NCI-H146 (cell line): Measurements from ENCODE around the gene SUV39H1.
"Not testable (repeated sequence)": the region's sequence is repeated elsewhere in the genome, so short reads cannot be mapped to it uniquely, and the experiment has no call there.

ENCODE experiments used
- DNase-seq: peaks from one replicate; lab custom pipeline; 2025; lab: John Stamatoyannopoulos, UW

SUV39H1 gene

DNA sequence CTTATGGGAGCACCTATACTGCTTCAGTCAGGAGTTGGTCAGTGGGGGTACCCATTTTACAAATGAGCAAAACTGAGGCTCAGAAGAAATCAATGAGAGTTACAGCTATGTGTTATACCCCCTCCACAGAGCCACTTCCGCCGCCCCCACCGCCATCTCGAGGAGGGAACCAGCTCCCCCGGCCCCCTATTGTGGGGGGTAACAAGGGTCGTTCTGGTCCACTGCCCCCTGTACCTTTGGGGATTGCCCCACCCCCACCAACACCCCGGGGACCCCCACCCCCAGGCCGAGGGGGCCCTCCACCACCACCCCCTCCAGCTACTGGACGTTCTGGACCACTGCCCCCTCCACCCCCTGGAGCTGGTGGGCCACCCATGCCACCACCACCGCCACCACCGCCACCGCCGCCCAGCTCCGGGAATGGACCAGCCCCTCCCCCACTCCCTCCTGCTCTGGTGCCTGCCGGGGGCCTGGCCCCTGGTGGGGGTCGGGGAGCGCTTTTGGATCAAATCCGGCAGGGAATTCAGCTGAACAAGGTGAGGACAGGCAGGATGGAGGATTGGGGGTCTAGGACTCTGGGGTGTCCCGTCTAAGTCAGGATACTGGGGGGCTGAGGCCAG lies 7.9 kb upstream of the SUV39H1 start:
- no peak for DNase-seq

DNA sequence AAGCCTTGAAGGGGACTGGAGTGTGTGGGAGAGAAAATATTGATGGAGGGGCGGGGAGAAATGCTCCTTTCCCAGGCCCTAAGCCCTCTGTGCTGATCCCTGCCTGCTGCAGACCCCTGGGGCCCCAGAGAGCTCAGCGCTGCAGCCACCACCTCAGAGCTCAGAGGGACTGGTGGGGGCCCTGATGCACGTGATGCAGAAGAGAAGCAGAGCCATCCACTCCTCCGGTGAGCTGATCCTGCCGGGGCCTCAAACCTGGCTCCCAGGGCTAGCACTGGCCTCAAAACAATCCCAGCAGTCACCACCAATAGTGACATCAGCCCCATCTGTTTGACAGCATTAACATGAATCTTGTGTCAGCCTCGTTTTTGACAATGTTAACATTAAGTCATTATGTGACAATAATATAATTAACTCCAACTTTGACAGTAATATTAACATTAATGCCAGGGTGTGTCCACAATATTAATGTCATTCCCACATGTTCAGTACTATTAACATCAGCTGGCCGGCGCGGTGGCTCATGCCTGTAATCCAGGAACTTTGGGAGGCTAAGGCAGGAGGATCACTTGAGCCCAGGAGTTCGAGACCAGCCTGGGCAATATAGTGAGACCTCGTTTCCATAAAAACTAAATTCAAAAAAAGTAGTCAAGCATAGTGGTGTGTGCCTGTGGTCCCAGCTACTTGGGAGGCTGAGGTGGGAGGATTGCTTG lies 7.2 kb upstream of the SUV39H1 start:
- no peak for DNase-seq

DNA sequence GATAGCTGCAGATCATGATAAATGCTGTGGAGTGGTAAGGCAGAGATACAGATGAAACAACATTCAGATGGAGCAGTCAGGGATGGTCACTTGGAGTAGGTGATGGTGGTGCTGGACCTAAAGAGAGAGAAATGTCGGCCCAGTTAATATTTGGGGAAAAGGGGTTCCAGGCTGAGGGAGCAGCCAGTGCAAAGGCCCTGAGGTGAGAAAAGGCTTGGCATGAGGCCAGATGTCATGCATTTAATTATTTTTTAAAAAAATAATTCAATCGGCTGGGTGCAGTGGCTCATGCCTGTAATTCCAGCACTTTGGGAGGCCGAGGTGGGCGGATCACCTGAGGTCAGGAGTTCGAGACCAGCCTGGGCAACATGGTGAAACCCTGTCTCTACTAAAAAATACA lies 4.8 kb upstream of the SUV39H1 start:
- DNase-seq, result not testable (repeated sequence)

DNA sequence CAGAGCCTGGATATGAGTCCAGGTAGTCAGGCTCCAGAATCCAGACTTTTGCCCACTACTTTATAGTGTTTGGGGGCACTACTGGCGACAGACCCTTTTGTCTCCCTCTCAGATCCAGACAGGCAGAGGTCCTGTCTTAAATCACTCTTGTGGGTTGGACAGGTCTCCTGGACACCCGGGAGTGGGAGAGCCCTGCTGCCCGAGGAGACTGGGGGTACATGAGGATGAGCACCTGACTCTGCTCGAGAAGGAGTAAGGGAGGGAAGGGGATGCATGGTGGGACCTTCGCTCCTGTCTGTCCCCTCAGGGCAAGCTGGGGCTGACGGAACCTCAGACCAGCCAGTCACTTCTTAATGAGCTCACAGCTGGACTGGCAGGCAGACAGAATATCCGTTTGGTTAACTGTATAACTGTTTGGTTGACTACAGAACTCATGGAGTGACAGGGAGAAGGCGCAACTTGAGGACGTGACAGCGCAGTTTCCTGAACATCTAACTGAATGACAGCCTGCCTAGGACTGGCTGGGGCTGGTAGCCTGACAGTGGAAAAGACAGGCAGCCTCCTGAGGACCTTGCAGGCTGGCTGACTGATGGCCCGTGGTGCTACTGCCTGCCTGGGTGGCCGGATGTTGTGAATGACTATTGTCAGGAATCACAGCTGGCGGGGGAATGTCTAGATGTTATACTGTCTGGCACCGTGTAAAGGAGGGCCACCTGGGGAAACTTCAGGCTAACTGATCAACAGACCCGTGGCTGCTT lies 1.6 kb upstream of the SUV39H1 start:
- peak; percentile 42 for DNase-seq

DNA sequence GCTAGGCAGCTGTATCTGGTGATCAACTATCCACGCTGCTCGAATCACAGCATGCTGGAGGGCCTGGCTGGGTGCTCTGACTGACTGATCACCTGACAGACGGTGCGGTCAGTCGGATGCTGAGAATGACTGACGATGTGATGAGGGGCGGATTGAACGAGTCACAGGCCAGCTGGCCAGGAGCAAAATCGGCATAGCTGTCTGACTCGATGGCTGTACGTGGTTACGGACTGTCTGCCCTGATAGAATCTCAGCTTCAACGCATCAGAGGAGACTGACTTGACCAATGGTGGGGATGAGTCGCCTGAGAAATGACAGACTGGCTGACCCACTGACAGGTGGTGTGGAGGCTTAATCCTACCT lies 1.0 kb upstream of the SUV39H1 start:
- no peak for DNase-seq

DNA sequence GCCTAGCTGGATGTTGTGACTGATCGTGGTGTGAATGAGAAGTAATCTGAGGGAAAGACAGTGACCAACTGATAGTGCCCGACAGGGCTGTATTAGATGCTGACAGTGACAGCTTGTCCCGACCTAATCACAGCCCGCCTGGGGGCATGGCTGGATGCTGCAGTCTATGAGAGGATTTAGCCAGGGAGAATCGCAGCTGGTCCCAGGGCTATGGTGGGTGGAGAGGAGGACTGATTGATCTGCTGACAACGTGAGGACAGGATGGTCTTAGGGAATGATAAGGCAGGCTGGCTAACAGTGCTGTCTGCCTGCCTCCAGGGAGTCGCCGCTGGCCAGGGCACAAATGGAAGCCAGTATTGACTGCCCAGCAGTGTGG lies 621 bp upstream of the SUV39H1 start:
- no peak for DNase-seq

DNA sequence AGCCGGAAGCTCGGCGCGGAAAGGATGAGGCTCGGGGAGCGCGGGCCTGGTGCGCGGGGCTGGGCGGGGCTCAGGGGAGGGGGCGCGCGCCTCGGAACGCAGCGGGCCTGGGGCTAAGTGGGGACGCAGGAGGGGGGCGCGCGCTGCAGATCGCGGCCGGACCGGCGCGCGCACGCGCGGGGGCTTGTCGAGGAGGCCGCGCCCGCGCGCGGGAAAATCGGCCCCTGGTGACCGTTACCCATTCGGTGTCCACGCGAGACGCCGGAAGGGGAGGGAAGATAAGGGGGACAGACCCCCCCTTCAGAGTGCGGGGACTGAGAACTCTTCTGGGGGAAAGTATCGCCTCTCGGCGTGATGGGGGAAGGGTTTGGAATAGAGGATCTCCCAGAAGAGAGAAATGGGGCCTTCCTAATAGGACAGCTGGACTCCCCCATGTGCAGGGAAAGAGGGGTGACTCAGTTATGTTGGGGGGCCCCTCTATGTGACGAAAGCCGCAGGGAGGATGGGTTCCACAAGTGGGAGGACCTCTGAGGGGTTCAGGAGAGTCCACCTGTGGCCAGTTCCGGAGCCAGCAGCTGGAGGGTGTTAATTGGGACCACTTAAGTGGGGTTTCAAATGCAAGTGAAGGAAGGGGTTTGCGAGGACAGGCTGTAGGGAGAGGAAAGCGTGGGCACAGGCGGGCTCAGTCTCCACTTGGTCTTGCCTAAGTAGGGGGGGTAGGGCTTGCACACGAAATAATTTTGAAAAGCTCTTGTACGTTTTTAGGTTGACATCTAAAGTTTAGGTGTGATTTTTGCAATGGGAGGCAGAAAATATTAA lies 584 bp downstream of the SUV39H1 start:
- peak; percentile 64 for DNase-seq

DNA sequence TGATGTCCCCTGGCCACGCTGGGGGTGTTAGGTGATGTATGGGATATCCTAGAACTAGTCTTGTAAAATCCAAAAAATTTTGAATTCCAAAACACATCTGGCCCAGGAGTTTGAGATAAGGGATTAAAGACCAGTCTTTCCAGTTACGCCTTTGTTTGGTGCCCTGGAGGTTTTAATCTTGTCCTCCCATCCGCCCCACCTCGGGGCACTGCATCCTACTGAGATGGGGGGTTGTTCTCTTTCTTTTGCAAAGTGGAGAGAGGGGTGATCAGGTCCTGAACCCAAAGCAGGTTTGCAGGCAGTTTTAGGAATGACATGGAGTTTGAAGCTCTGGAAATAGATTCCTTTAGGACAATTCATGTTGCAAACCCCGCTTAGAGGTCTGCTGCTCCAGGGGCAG lies 1.8 kb downstream of the SUV39H1 start:
- DNase-seq, result no peak

DNA sequence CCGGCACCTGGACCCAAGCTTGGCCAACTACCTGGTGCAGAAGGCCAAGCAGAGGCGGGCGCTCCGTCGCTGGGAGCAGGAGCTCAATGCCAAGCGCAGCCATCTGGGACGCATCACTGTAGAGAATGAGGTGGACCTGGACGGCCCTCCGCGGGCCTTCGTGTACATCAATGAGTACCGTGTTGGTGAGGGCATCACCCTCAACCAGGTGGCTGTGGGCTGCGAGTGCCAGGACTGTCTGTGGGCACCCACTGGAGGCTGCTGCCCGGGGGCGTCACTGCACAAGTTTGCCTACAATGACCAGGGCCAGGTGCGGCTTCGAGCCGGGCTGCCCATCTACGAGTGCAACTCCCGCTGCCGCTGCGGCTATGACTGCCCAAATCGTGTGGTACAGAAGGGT lies 3.7 kb downstream of the SUV39H1 start:
- no peak for DNase-seq

DNA sequence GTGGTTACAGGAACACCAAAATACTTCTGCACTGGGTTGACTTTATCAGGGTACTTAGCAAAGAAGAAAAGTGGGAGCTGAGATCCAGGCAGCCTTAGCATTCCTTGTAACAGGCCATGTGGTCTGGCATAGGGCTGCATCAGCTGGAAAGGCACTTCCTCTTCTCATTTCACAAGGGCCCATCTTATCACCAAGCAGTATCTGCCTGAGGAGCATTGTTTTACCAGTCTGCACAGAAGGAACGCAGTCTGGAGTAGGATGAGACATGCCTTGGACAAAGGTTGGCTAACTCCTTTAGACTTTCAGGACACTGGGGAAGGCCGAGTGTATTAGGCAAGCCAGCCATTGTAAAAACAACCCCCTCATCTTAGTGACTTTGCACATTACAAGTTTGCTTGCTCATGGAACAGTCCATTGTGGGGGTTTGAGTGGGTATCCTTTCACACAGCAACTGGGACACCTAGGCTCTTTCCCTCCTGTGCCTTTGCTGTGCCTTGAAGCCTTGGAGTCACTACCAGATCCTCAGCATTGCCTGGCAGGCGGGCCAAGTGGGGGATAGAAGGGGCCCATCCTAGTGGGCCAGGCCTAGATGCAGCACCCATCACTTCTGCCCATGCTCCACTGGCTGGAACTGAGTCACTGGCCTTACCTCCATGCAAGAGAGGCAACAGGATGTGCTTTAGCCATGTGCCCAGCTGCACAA lies 4.6 kb downstream of the SUV39H1 start:
- DNase-seq, result no peak

DNA sequence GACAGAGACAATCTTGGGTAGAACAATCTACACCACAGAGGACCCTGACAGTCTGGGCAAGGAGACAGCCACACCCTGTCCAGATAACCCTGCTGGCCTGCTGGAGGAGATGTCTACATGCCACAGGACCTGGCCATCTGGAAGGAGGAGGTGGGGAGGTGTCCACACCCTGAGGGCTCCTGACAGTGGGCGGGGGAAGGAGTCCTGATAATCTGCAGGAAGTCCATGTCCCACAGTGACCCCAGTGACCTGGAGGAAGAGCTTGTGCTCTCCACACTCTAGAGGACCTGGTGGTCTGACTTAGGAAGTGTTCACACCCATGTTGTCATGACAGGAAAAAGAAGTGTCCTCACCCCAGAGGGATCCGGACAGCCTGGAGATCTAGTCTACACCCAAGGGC lies 5.5 kb downstream of the SUV39H1 start:
- DNase-seq, result no peak

DNA sequence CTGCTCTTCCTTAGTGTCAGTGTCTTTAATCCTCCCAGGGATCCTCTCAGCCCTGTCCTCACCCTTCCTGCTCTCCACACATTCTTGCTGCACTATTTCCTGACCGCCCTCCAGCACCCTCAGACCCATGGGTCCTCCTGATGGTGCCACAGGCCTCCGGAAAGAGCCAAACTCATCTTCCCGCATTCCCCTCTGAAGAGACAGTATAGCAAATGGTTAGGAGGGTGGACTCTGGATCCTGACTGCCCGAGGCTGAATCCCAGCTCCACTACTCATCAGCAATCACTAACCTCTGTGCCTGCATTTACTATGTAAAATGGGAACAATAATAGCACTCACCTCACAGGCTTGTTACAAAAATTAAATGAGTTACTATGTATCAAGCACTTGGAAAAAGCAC lies 6.2 kb downstream of the SUV39H1 start:
- DNase-seq, result no peak

DNA sequence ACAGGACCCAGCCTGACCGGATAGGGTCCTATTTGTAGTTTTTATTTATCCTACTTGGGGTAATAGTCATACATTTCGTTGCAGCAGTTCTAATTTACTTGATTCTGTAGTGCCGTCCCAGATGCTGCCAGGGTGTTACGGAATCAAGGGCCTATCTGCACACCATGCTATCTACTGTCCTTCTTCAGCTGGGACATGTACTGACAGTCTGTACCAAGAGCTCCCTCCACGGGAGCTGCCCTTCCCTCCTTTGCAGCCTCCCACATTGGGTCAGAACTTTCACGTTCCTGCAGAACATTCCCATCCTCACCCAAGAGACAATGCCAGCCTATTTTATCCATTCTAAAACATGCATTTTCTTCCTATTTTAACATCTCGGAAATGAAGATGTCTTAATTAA lies 6.7 kb downstream of the SUV39H1 start:
- no peak for DNase-seq

DNA sequence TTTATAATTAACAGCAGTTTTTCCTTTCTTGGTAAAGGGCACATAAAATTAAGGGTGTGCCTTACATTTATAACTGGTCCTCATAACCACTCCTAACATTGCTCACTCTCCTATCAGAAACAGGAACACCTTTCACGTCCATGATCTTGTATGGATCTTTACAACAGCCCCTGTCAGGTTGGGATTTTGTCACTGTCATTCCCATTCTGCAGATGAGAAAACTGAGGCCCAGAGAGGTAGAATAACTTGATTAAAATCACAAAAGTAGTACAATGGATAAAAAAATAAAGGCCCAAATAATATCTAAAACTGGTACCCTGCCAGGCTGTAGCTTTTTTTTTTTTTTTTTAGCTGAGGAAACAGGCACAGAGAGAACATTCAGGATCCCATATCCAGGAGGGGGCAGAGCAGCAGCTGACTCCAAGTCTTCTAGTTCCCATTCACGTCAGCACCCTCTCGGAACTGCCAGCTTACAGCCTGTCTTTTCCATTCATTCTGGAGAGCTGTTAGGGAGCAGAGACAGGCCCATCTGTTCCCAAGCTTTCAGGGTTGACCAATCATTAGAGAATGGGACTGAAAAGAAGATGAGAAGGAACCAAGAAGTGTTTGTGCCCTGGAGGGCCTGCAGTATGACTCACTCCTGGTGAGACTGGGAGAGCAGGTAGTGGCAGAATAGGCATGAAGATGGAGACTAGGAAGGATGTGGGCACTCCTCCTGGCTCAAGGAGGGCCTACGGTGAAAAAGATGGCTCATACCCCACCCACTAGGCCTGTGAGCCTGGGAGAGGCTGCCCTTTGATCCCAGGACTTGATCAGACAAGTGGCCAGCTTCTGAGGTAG lies 7.3 kb downstream of the SUV39H1 start:
- DNase-seq, result no peak

DNA sequence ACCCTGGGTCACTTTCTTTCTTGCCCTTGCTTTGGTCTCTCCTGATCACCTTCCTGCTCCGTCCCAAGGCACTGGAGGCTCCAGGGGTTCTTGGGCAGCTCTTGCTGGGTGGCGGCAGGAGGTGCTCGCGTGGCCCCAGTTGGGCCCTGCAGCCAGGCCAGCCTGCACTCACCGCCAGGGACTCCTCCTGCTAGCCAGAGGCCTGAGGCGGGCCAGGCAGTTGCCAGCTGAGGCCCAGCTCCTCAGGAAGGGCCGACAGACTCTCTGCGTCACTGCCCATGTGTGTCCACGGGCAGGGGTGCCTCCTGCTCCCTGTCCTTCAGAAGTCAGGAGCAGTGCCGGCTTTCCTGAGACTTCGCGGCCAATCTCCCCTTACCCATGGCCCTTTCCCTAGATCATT lies 9.3 kb downstream of the SUV39H1 start:
- no peak for DNase-seq

DNA sequence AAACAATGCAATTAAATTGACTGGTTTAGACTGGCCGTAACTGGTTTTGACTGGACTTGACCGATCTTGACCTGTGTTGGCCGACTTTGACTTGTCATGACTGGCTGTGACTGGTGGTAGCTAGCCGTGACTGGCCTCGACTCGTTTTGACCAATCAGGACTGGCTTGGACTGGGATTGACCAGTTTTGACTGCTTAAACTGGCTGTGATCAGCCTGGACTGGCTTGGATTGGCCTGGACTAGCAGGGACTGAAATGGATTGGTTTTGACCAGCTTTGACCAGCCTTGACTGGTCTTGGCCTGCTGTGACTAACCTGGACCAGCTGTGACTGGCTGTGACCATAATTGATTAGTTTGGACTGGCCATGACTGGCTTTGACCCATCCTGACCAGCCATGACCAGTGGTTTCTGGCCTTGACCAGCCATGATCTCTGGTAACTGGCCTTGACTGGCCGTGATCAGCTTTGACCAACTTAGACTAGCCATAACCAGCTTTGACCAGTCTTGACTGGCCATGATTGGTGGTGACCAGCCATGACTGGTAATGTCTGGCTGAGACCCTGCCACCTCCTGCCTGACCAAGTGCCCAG lies 13.1 kb downstream of the SUV39H1 start:
- no peak for DNase-seq

DNA sequence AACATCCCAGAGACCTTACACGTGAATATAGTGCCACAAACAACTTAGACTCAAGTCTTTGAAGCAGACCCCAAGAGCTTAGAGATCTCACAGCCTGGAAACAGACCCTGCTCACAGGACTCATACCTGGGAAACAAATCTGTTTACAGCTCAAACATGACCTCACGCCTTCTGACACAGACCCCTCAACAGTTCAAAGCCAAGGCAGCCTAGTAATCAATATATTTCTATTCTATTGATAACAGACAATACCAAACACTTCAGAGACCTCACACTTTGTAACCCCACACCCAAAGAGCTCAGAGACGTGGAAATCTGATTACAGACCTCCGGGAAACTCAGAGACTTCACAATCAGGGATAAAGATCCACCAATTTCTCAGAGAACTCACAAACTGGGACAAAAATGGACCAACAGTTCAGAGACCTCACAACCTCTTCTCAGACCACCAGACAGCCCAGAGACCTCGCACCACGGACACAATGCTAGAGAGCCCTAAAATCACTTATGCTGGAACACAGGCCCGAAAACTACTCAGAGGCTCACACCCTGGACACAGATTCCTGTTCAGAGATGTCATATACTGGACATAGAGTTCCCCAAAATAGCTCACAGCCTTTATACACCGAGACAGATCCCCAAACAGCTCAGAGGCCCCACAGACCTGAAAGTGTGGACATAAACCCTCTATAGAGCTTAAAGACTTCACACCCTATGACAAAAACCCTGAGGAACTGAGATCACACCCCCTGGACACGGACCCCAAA lies 14.8 kb downstream of the SUV39H1 start:
- no peak for DNase-seq

DNA sequence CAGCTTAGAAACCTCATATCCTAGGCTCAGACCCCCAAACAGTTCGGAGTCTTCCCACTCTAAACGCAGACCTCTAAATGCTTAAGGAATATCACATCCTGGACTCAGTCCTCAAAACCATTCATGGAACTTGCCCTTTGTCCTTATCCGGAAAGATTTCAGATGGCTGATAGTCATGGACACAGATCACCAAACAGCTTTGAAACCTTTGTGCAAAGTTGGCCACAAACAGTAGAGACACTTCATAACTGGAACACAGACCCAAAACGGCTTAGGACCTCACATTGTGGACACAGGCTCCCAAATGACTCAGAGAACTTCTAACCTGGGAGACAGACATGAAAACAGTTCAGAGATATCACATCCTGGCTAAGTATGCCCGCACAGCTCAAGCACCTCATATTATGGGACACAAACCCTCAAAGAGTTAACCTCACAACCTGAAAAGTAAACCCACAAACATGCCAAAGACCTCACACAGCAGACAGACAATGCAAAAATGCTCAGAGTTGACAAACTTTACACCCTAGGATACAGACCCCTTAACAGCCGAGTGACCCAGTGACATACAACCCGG lies 15.5 kb downstream of the SUV39H1 start:
- DNase-seq, result no peak

DNA sequence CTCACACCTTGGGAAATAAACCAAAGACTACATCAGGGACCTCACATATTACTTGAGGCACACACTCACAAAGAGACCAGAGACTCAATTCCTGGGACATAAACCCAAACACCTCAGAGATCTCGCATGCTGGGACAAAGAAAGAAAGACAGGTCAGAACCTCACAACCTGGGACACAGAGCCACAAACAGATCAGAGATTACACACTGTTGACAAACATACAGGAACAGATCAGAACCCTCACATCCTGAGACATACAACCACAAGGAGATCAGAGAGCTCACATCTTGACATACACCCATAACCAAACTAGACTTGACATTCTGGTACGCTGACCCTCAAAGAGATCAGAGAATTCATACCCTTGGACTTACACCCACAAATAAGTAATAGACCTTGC lies 17.3 kb downstream of the SUV39H1 start:
- no peak for DNase-seq

DNA sequence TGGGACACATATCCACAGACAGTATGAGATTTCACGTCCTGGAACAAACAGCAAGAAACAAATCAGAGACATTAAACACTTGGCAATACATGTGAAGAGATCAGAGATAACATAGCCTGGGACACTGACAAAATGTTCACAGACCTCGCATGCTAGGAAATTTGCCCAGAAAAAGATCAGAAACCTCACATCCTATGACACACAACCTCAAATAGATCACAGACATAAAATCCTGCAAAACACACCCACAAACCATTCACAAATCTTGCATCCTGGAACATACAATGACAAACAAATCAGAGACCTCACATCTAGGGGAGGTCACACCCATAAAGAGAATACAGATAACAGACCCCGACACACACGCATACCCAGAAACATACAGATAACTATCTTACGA lies 18.0 kb downstream of the SUV39H1 start:
- no peak for DNase-seq
